HG03103 (cell line): Measurements from ENCODE around the gene LRRC43.

Source experiments
- ATAC-seq: cut with Tn5 transposase; IDR thresholded peaks from one replicate; pipeline ENCODE4 v1.9.1; 2021; ENCODE audit warnings: low read depth; ENCODE audit not compliant: unreplicated experiment

Gene LRRC43

GRCh38 chr12:122182887-122183587 is at the start of gene LRRC43:
LRRC43 (plus strand) TSS chr12:122183123; CDS start chr12:122183145, 22 bp downstream.
- ATAC-seq = no peak

GRCh38 chr12:122133192-122133950 is 49.6 kb upstream of the LRRC43 start:
- no peak for ATAC-seq

GRCh38 chr12:122135437-122136031 is 47.4 kb upstream of the LRRC43 start:
- ATAC-seq = no peak

GRCh38 chr12:122137229-122137628 is 45.7 kb upstream of the LRRC43 start:
- no peak for ATAC-seq

GRCh38 chr12:122137681-122138080 is 45.2 kb upstream of the LRRC43 start:
- no peak for ATAC-seq

- ATAC-seq = no peak
These were observed 44.7 kb upstream of the LRRC43 start for GRCh38 chr12:122138181-122138580.

GRCh38 chr12:122138616-122139015 is 44.3 kb upstream of the LRRC43 start:
- ATAC-seq = no peak

- ATAC-seq = no peak
These were observed 43.7 kb upstream of the LRRC43 start for GRCh38 chr12:122139266-122139665.

GRCh38 chr12:122139941-122140340 is 43.0 kb upstream of the LRRC43 start:
- ATAC-seq = no peak

- no peak for ATAC-seq
These were observed 42.3 kb upstream of the LRRC43 start for GRCh38 chr12:122140467-122141257.

GRCh38 chr12:122141911-122142725 is 40.8 kb upstream of the LRRC43 start:
- ATAC-seq = no peak

- no peak for ATAC-seq
These were observed 40.1 kb upstream of the LRRC43 start for GRCh38 chr12:122142857-122143256.

GRCh38 chr12:122144885-122145284 is 38.0 kb upstream of the LRRC43 start:
- ATAC-seq = no peak

GRCh38 chr12:122145505-122146330 is 37.2 kb upstream of the LRRC43 start:
- no peak for ATAC-seq

- no peak for ATAC-seq
These were observed 35.2 kb upstream of the LRRC43 start for GRCh38 chr12:122147514-122148290.

- no peak for ATAC-seq
These were observed 34.3 kb upstream of the LRRC43 start for GRCh38 chr12:122148657-122149056.

GRCh38 chr12:122150127-122150681 is 32.7 kb upstream of the LRRC43 start:
- ATAC-seq = no peak

GRCh38 chr12:122152754-122153153 is 30.2 kb upstream of the LRRC43 start:
- ATAC-seq = no peak
